Measurements from ENCODE around the gene JUNB.
A peak's percentile ranks its signal among the peaks of the same experiment; 100 is the strongest.

JUNB gene

DNA sequence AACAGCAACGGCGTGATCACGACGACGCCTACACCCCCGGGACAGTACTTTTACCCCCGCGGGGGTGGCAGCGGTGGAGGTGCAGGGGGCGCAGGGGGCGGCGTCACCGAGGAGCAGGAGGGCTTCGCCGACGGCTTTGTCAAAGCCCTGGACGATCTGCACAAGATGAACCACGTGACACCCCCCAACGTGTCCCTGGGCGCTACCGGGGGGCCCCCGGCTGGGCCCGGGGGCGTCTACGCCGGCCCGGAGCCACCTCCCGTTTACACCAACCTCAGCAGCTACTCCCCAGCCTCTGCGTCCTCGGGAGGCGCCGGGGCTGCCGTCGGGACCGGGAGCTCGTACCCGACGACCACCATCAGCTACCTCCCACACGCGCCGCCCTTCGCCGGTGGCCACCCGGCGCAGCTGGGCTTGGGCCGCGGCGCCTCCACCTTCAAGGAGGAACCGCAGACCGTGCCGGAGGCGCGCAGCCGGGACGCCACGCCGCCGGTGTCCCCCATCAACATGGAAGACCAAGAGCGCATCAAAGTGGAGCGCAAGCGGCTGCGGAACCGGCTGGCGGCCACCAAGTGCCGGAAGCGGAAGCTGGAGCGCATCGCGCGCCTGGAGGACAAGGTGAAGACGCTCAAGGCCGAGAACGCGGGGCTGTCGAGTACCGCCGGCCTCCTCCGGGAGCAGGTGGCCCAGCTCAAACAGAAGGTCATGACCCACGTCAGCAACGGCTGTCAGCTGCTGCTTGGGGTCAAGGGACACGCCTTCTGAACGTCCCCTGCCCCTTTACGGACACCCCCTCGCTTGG is 966 bp downstream of the JUNB start:
- no peak for TF ChIP-seq CTCF (IDR thresholded peaks at IDR 0.05; ENCODE audit: extremely low read depth, insufficient read depth, missing control alignments)
- in situ Hi-C loops (cut with MboI; ENCODE audit: low pct_unique_long_range_greater_than_20kb, low sequenced_read_pairs, unreplicated experiment): no loop called here
- DNase-seq (ENCODE audit: low spot score): peak; percentile 69

DNA sequence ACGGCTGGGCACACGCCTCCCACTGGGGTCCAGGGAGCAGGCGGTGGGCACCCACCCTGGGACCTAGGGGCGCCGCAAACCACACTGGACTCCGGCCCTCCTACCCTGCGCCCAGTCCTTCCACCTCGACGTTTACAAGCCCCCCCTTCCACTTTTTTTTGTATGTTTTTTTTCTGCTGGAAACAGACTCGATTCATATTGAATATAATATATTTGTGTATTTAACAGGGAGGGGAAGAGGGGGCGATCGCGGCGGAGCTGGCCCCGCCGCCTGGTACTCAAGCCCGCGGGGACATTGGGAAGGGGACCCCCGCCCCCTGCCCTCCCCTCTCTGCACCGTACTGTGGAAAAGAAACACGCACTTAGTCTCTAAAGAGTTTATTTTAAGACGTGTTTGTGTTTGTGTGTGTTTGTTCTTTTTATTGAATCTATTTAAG is 1.6 kb downstream of the JUNB start:
- in situ Hi-C loops (cut with MboI; ENCODE audit: low pct_unique_long_range_greater_than_20kb, low sequenced_read_pairs, unreplicated experiment): no loop called here
- DNase-seq (ENCODE audit: low spot score): no peak
- no peak for TF ChIP-seq CTCF (IDR thresholded peaks at IDR 0.05; ENCODE audit: extremely low read depth, insufficient read depth, missing control alignments)

DNA sequence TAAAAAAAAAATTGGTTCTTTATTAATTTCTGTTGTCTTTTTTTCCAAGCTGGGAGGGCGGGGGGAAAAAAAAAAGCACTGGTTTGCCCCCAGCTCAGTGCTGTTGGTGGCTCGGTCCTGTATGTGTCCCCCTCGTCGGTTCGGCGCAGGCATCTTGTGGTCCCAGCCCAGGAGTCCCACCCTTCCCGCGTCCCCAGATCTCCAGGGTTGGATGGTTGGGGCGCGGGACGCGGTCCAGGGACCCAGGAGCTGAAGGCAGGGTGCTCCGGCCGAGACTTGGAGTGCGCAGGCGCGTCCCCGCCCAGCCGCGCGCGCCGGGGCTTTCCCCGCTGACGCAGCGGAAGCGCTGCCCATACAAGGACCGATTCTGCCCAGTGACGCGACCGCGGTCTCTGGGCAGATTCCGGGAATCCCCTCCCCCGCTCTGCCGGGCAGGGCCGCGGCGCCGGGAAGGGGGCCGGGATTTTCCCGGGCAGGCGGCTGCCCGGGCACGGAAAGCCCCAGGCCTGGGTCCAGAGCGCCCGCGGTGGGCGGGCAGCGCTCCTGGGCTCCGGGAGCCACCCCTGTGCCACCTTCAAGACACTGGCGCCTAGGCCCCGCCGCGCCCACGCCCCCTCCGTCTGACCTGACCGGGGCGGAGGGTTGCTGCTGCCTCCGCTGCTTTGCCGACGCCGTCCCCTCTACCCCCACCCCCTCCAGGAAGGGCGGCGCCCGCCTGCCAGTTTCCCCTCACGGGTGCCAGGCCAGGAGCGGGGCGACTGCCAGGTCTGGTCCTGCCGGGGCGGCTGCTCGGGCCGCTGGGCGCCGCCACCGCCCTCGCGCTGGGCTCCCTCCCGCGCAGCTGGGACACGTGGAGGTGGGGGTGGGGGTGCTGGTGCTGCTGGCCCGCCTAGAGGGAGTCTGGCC is 2.3 kb downstream of the JUNB start:
- in situ Hi-C loops (cut with MboI; ENCODE audit: low pct_unique_long_range_greater_than_20kb, low sequenced_read_pairs, unreplicated experiment): no loop called here
- TF ChIP-seq CTCF (IDR thresholded peaks at IDR 0.05; ENCODE audit: extremely low read depth, insufficient read depth, missing control alignments): no peak
- peak; percentile 98 for DNase-seq (ENCODE audit: low spot score)

DNA sequence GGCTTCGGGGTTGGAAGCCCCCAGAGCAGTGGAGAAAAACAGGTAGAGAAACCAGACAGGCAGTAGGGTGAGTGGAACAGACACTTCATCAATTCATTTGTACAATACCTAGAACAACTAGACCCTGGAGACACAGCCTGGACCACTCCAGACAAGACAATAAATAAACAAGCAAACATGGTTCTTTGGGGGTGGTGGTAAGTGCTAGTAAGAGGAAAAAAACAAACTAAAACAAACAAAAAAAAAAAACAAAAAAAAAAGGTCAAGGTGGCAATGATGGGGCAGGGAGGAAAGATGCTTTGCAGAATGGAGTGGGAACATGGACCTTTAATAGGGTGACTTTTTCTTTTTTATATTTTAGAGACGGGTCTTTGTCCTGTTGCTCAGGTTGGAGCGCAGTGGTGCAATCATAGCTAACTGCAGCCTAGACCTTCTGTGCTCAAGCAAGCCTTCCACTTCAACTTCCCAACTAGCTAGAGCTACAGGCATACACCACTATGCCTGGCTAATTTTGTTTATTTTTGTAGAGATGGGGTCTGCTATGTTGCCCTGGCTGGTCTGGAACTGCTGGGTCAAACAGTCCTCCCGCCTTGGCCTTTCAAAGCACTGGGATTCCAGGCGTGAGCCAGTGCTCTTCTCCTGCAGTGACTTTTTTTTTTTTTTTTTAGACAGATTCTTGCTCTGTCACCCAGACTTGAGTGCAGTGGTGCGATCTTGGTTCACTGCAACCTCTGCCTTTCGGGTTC is 3.1 kb downstream of the JUNB start:
- no peak for DNase-seq (ENCODE audit: low spot score)
- TF ChIP-seq CTCF (IDR thresholded peaks at IDR 0.05; ENCODE audit: extremely low read depth, insufficient read depth, missing control alignments): no peak
- in situ Hi-C loops (cut with MboI; ENCODE audit: low pct_unique_long_range_greater_than_20kb, low sequenced_read_pairs, unreplicated experiment): no loop called here

- TF ChIP-seq CTCF (IDR thresholded peaks at IDR 0.05; ENCODE audit: extremely low read depth, insufficient read depth, missing control alignments): no peak
- in situ Hi-C loops (cut with MboI; ENCODE audit: low pct_unique_long_range_greater_than_20kb, low sequenced_read_pairs, unreplicated experiment): no loop called here
- DNase-seq (ENCODE audit: low spot score): no peak
These were observed 3.7 kb downstream of the JUNB start for GRCh38 chr19:12794971-12795381.
